ENCODE data around the gene SNTB2.
"Not testable (repeated sequence)": the region's sequence is repeated elsewhere in the genome, so short reads cannot be mapped to it uniquely, and the experiment has no call there.

The SNTB2 gene

GRCh38 chr16:69286941-69287713, 100.2 kb downstream of the SNTB2 start:
- DNase-seq (ENCODE audit: low spot score) = peak; percentile 75

GRCh38 chr16:69291657-69292056, 104.7 kb downstream of the SNTB2 start:
- DNase-seq (ENCODE audit: low spot score) = not testable (repeated sequence)

GRCh38 chr16:69293401-69293800, 106.4 kb downstream of the SNTB2 start:
- DNase-seq (ENCODE audit: low spot score) = no peak

DNA sequence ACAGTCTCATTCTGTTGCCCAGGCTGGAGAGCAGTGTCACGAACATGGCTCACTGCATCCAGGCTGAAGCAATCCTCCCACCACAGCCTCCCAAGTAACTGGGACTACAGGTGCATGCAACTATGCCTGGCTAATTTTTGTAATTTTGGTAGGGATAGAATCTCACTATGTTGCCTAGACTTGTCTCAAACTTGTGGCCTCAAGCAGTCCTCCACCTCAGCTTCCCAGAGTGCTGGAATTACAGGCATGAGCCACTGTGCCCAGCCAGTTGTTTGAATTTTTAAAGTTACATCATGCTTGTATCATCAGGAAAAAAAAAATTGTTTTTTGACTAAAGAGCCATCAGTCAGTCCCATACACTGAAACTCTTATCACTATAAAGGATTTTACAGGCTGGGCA, 107.1 kb downstream of the SNTB2 start:
- no peak for DNase-seq (ENCODE audit: low spot score)

GRCh38 chr16:69296771-69297170, 109.8 kb downstream of the SNTB2 start:
- not testable (repeated sequence) for DNase-seq (ENCODE audit: low spot score)

GRCh38 chr16:69298261-69298660, 111.3 kb downstream of the SNTB2 start:
- DNase-seq (ENCODE audit: low spot score) = no peak

DNA sequence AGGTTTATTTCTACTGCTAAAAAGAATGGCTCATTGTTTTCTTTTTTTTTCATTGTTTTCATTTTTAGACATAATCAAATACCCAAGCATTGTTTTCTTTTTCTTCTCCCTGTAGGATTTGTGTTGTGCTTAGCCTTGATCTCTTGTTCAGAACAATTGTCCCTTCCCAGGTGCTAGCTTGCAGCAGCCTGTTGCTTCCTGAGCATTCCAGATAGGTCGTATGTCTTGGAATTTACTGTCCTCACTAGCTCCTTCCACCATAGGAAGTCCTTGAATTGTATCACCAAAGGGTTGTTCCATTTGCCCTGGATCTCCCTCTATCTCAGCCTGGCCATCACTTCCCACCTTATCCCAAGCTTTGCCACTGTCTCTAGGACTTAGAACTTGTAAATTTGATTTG, 114.2 kb downstream of the SNTB2 start:
- no peak for DNase-seq (ENCODE audit: low spot score)

DNA sequence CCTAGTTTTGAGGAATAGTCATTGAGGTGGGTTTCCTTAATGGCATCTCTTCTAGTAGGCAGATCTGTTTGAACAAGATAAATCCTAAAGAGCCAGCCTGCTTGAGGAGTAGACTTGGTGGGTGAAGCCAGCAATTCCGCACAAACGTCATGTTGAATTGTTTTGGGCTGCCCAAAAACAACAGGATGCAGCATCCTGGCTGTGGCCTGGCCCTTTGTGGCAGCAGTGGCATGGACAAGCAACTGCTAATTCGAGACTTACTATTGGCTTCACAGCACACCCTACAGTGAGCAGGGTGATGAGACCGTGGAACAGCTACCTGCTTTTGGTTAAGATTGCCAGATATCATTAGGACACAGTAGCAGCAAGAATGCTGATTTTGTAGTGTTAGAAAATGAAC, 114.9 kb downstream of the SNTB2 start:
- no peak for DNase-seq (ENCODE audit: low spot score)

GRCh38 chr16:69302301-69302700, 115.3 kb downstream of the SNTB2 start:
- DNase-seq (ENCODE audit: low spot score) = no peak

DNA sequence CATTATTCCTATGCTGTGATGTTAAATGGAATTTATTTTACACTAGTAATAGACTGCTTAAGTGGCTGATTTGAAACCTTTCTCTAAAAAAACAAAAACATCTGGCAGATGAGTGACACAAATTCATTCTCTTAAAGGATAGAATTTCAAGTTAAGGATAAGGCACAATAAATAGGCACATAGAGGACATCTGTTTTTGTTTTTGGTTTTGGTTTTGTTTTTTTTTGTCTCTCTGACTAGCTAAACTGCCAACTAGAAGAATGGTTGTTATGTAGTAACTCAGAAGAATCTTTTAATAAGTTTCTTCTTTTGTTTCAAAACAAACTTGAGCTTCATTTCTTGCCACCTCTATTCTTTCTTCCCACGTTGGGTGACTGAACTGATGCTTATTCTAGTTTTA, 119.1 kb downstream of the SNTB2 start:
- no peak for DNase-seq (ENCODE audit: low spot score)

GRCh38 chr16:69307091-69307490, 120.1 kb downstream of the SNTB2 start:
- DNase-seq (ENCODE audit: low spot score) = no peak

- DNase-seq (ENCODE audit: low spot score) = no peak
Observed at GRCh38 chr16:69307856-69308255, 120.9 kb downstream of the SNTB2 start.

- DNase-seq (ENCODE audit: low spot score) = no peak
Observed at GRCh38 chr16:69309316-69309715, 122.4 kb downstream of the SNTB2 start.

GRCh38 chr16:69310653-69311532, 123.9 kb downstream of the SNTB2 start, which contains the start of gene VPS4A:
VPS4A (plus strand) TSS chr16:69311350; CDS start chr16:69311512, 162 bp downstream.
- peak; percentile 98 for DNase-seq (ENCODE audit: low spot score)

- DNase-seq (ENCODE audit: low spot score) = peak; percentile 29
Observed at GRCh38 chr16:69311533-69312387, 124.8 kb downstream of the SNTB2 start.

GRCh38 chr16:69313469-69313868, 126.5 kb downstream of the SNTB2 start:
- no peak for DNase-seq (ENCODE audit: low spot score)

DNA sequence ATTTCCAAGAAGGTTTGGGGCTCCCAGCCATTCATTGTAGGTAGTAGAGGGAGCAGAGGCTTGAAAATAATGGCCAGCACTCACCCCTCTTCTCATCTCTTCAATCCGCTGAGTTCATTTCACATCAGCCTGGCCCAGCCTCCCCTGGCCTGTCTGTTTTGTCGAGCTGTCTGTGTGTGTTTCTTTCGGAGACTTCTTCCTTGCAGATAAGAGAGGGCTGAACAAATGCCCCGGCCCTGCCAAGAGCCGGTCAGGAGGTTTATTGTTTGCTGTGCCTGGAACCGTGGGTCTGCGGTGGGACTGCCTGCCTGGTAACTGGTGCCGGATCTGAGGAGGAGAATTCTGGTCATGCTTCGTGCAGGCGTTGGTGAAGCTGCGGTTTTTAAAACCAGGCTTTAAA, 127.6 kb downstream of the SNTB2 start:
- DNase-seq (ENCODE audit: low spot score) = no peak

- no peak for DNase-seq (ENCODE audit: low spot score)
Observed at GRCh38 chr16:69315486-69316311, 128.7 kb downstream of the SNTB2 start.

DNA sequence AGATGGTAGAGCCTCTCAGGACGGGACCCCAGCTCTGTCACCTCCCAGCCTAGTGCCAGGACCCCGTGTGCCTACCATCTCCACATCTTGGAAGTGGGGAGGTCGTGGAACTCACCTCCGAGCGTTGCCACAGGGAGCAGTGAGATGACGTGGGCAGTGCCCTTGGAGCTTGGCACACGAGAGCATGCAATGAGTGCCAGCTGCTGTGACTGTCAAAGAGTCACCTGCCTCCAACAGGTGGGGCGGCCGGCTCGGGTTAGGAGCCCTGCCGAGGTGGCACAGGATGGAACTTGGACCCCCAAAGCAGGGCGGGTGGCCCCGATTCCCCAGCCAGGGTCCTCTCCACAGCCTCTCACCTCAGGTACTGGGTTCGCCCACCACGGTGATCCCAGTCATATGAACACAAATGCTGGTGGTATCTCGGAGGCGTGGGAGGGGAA, 129.7 kb downstream of the SNTB2 start:
- no peak for DNase-seq (ENCODE audit: low spot score)

- DNase-seq (ENCODE audit: low spot score) = no peak
Observed at GRCh38 chr16:69318177-69318910, 131.4 kb downstream of the SNTB2 start.

GRCh38 chr16:69318911-69319289, 131.9 kb downstream of the SNTB2 start:
- DNase-seq (ENCODE audit: low spot score) = no peak

Data from CD4-positive, alpha-beta T cell treated with Interleukin-2 at 100 ng/mL for 4 hours (primary cell).